Hematopoietic multipotent progenitor cell treated with erythropoietin and hydrocortisone succinate and interleukin-3 and kit ligand, for 17 days (in vitro differentiated cells): Measurements from ENCODE around the gene ESYT2.

Experiments
- DNase-seq: peaks from one replicate; pipeline ENCODE4 v3.0.0-alpha.2; 2015; ENCODE audit warnings: low spot score

ESYT2 gene

DNA sequence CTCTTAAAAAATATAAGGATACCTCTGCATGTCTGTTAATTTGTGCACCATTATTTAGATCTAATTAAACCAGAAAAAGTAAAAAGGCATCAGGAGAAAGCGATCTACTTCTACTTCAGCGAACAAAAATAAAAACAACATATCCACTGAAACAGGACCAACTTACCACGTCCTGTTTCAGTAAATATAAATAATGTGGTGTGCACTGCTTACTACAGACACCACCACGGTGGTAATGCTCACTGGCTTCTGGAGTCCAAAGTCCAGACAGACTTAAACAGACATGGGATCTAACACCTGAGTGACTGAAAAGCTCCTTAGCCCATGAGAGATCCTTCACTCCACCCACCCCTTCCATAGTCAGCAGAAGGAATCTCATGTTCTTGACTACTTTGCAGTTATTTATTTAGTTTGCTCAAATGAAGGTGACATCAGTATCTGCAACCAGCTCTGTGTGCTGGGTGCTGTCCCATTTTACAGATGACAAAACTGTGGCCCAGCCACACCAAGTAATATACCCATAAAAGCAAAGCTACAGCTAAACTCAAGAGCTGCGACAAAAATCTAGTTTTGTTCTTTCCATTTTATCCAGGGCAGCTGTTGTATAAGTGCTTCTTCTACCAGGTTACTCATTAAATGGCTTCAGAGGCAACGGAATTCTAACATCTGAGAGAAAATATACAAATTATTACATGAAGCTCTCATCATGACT, 62.6 kb downstream of the ESYT2 start:
- DNase-seq, result no peak

DNA sequence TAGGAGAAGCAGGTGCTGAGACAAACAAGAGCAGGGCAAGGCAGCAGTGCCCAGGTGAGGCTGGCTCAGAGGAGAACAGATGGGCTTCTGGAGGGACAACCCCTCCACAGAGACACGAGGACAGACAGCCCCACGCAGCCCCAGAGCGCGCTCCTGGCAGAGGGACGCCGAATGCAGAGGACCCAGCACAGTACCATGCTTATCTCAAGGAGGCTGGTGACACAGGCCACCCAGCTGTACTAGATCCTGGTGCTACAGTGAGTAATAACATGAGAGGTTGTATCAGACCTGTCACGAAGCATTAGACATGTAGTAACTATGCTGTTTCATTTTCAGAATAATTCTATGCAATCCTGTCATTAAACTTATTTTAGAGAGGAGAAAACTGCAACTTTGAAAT, 64.3 kb downstream of the ESYT2 start:
- DNase-seq, result no peak

DNA sequence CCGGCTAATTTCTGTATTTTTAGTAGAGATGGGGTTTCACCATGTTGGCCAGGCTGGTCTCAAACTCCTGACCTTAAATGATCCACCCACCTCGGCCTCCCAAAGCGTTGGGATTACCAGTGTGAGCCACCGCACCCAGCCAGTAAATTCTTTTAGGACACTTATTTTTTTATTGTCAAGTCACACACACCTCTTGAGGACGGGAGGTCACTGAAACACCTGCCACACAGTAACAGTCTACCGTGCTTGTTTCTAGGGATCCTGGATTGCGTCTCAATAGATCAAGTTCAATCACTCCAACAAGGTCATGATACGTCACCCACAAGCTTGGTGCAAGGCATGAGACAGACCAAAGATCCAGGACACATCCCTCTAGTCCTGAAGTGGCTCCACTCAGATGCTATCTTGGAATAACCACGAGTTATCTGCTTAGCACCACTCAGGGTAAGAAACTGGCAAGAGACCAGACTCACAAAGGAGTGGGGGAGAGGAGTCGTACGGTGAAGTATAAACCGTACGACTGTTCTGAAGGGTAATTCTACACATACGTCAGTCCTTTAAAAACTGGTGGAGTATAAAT, 65.8 kb downstream of the ESYT2 start:
- DNase-seq, result no peak

DNA sequence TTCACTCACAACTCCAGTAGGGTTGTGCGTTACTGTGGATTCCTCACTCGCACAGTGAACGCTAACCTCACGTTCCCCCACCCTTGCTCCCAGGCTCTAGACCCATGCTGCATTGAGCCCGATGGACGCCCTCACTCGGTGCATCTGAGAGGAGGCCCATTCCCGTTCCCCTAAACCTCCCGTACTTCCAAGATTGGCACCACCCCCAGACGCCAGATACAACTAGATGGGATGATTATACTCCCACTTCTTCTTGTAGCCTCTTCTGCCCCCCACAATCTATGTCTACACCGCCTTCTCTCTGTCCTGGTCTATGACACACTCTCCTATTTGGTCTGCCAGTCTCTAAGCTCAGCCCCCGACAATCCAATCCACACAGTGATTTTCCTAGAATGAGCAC, 67.4 kb downstream of the ESYT2 start:
- DNase-seq, result no peak

DNA sequence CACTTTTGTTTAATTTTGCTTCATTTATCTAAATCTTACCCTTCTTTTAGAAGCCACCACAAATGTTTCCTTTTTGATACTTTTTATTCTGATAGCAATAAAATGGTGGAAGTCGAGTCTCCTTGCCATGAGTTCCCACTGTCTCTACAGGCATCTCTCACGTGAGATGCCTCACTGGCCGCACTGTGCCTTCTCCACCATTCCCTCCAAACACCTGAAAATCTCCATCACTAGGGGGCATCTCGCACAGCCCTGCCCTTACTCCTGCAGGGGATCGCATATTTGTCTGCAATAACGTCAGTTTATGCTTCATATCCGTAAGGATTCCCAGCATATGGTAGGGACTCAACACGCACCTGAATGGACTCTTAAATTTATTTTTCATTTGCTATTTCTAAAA, 68.4 kb downstream of the ESYT2 start:
- DNase-seq, result no peak

DNA sequence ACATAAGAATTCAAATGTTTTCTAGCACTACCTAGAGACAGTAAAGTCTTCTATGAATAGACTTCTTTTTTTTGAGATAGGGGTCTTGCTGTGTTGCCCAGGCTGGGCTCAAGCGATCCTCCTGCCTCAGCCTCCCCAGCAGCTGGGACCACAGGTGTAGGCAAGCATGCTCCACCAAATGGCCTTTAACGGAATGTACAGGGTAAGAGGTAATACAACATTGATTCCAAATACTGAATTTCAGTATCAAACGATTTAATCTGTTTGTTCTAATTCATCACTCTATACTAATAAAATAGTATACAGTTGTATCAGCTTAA, 68.9 kb downstream of the ESYT2 start:
- DNase-seq, result no peak

DNA sequence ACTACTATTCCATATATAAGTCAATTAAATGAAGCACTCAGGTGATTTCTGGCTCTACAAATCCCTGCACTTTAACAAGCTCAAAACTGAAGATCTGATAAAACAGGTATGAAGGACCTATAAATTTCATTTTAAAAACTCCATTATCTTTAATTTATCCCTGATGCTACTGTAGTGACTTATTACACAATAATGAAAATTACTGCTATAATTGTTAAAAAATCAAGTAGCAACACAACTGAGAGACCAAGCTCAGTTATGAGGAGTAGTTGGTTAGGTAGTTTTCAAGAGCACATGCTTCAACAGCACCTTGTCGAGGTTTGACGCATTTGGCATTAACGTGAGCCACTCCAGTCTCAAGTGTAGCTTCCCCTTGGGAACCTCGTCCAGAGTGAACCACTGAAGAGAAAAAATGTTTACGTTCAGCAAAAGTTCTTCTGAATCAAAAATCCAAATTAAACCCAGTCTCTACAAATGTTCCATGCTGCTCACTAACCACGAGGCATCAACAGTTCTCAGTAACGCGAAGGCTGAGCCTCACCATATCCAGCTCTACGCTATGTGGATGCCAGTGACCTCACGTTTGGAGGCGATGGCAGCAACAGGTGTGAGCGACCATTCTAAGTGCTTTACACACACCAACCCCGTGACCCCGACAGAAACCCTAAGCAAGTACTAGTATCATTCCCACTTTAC, 69.4 kb downstream of the ESYT2 start:
- DNase-seq, result no peak

DNA sequence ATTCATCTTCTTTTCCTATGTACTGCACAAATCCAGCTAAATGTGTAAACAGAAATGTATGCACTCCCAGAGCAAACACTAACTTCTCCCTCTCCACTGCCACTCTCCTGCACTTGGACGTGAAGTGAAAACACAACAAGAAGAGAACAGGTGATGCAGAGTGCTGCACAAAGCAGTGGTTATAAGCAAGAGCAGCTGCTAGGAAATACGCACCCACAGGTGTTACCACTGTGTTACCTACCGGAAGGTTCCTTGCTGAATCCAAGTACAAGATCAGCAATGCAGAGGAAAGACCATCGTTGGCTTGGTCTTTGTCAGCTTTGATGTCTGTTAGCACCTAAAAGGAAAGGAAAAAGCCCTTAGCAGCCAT, 70.1 kb downstream of the ESYT2 start:
- DNase-seq, result no peak

DNA sequence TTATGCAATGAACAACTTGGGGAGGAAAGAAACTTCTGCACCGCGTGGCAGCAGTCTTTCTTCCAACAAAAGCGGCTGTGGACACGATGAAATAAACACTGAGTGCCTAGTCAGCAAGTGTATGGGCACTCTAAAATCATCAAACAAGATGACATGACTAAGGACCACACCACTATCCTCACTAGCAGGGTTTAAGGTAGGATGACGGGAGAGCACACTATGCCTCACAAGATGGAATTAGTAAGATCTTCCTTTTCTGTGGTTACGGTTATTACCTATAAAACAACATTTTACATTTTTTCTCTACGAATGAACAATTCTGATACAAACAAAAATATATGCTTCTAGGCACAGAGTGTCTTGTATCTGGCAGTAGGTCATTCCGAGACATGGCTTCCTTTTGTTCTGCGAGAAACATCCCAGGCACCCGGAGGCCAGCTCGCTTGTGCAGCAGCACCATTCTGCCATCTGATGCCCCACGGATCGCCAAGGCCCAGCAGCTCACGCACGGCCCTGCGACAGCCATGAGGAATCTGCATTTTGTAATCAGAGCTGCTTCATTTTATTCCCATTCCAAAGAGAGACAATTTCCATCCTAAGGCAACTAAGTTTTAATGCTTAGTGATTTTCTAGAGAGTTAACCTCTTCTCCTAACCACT, 70.6 kb downstream of the ESYT2 start:
- no peak for DNase-seq

DNA sequence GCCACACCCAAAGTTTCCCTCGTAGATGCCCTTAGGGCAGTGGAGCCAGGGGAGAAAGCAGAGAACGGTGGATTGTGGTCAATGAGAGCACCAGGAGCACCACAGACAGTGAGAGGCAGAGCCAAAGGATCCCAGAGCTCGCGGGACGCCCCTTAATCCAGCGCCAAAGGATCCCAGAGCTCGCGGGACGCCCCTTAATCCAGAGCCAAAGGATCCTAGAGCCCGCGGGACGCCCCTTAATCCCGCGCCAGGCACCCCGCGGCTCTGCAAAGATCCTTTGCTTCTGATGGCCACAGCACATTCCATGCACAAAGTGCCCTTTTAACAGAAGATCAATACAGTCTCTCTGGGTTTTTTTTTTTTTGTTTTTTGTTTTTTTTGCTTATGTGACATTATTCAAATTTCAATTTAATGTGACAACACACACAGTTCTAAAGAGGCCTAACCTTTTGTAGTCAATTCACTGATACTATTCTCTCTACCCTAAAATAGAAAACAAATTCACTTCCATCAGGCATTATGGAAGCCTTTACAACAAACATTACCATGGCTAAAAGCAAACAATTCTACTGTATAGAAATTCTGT, 71.8 kb downstream of the ESYT2 start:
- DNase-seq, result no peak

DNA sequence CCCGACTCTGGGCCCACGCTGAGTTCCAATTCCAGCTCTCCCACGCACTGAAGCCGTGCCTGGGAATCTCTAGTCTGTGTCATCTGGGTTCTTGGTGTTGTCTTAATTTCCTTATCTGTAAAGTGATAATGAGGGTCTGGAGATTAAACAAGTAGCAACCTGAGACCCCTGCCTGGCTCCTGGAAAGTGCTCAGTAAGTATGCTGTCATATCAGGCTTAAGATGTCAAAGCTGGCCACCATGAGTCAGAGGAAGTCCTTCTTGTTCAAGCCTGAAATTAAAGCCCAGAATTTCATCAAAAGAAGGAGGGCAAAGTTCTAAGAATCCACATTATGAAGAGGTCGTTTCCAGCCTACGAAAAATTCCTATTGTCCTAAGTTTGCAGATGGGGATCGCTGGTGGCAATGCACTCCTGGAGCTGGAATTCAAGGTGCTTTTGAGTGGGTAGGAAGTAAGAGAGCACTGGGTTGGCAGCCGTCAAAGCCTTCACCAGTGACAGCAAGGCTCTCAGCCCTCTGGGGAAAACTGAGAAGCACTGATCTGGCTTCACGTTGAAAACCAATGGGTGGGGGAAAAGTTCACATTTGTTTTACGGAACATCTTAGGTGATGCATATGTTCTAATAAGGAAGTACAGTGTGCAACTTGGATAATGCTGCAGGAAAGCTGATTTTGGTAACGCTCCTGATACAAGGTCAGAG, 74.4 kb downstream of the ESYT2 start:
- no peak for DNase-seq

DNA sequence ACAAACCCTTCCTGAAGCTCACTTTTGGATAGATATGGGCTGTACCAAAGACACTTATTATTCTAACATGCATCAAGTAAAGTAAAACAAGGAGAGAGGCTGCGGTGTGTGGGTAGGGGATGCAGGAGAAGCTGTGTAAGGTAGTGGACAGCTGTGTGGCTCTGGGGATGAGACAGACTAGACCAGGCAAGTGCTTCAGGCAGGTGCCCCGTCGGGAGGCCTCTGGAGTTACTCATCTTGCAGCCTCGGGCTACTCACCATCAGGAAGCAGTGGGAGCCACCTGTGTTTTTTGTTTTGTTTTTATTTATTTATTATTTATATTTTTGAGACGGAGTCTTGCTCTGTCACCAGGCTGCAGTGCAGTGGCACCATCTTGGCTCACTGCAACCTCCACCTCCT, 75.4 kb downstream of the ESYT2 start:
- no peak for DNase-seq

DNA sequence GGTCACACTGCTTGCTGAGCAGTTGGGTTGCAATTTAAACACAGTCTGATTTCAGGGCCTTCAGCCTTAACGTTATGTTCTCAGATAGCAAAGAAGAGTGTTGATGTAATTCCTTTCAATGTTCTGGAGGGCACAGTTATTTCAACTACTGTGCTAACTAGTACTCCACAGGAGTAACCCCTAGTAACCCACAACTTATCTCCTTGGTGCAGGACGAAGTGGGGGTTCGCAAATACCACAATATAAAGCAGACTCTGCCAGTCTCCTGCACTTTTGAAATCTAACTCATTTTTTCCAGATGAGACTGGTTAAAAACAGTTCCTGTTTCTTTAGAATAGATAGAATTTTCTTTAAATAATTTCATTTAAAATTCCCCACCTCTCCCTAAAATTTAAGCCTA, 77.6 kb downstream of the ESYT2 start:
- DNase-seq, result no peak

DNA sequence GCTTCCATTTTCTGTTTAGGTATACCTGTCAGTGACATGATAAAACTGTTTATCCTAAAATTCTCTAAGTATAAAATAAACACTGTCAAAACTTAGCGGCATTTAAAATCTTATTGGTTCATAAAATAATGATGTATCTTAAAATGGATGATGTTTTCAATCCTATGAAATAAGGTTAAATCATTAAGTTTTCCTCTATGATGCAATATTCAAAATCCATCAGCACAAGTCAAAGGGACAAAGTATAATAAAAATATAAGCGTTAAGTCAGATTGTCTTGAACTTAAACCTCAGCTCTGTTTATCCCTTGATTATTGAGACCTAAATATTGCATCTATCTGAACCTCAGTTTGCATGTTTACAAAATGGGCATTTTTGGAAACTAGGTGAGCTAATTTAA, 78.1 kb downstream of the ESYT2 start:
- no peak for DNase-seq

DNA sequence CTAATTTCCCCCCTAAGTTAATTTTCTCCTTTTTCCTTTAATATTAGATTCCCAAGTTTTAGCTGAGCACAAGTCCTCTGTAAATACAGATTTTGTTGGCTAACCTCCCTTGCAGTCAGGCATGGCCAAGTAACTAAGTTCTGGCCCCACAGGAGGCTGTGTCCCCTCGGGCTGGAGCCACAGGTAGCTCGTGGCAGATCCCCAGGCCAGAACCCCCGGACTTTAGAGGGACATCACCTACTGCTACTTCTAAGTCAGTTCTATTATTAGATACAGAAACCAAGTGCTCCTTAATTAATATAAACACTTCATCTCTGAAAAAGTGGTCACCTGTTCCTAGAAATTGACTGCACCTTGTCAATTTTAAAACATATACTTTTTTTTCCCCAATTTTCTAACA, 78.6 kb downstream of the ESYT2 start:
- DNase-seq, result no peak

DNA sequence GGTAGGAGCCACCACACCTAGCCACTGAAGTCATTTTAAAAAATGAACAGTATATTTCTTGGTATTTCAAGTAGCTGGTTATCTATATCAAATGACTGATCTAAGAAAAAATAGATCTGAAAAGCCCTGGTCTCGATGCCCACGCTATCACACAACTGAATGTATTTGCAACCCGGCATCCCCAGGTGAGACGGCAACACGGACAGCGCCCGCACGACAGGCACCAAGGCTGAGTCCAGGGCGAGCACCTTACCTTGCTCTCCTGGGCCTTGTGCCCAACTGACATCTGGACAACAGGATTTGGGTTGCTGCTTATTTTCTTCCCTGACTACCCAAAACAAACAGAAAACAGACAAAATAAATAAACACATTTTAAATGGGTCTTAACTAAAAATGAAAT, 79.9 kb downstream of the ESYT2 start:
- DNase-seq, result no peak

DNA sequence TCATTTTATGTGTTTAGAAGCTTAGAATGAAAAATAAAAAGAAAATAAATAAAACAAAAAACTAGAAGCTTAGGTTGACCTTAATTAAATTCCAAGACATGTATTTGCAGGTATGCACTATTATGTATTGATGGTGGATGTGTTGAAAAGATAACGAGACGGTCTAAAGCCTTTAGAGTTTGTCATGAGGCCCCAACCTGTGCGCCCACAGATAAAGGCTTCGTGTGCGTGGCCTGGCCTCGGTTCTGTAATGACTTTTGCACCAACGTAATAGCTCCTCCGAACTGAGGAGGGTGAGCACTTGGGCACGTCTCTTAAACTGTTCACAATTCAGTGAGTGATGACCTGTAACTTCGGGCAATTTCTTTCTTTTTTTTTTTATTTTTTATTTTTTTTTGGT, 81.0 kb downstream of the ESYT2 start:
- DNase-seq, result no peak

DNA sequence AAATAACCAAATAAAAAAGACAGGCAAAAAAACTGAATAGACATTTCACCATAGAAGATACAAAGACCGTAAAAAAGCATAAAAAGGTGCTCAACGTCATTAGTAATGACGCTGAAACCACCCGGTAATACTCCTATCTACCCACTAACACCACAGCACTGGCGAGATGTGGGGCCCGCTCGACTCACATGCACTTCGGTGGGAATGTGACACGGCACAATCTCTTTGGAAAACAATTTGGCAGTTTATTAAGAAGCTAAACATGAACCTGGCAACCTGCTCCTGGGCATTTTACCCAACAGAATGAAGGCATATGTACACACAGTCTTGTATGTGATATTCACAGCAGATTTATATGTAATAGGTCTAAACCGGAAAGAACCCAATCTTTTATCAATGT, 81.9 kb downstream of the ESYT2 start:
- no peak for DNase-seq

DNA sequence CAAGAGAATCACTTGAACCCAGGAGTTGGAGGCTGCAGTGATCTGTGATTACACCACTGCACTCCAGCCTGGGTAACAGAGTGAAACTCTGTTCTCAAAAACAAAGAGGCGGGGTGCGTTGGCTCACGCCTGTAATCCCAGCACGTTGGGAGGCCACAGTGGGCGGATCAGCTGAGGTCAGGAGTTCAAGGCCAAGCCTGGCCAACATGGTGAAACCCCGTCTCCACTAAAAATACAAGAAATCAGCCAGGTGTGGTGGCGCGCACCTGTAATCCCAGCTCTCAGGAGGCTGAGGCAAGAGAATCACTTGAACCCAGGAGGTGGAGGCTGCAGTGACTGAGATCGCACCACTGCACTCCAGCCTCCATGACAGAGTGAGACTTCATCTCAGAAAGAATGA, 82.4 kb downstream of the ESYT2 start:
- DNase-seq, result no peak

DNA sequence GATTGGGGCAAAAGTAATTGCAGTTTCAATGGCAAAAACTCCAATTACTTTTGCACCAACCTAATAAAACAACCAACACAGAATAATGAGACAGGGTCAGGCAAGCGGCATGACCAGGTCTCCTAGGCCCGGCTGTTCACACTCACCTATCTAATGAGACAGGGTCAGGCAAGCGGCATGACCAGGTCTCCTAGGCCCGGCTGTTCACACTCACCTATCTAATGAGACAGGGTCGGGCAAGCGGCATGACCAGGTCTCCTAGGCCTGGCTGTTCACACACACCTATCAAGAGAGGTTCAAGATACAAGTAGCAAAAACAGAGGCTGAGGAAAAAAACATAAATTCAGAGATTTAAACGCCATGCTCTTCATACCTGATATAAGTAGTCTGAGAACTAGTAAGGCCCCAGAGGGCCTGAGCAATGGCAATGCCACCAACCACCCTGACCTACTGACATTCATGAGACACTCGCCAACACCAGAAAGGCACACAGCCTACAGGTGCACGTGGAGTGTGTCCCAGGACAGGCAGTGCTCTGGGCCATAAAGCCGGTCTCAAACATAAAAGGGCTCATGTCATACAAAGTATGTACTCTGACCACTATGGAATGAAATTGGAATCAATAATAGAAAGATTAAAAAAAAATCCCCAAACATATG, 84.1 kb downstream of the ESYT2 start:
- no peak for DNase-seq

DNA sequence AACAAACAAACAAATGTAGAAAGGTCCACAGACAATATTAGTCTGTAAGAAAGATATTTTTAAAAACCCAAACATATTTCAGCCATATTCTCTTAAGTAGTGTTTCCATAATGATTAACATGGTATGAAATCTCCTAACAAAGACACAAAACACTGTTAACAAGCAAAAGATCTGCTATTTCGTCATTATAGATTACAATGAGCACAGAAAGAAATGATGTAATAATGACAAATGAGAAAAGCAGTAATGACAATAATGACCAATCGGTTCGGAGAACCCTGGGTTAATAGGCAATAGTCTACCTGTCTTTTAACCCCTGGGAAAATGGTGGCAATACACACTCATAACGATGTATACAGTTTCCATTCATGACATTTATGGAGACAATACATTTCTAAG, 85.2 kb downstream of the ESYT2 start:
- DNase-seq, result no peak

DNA sequence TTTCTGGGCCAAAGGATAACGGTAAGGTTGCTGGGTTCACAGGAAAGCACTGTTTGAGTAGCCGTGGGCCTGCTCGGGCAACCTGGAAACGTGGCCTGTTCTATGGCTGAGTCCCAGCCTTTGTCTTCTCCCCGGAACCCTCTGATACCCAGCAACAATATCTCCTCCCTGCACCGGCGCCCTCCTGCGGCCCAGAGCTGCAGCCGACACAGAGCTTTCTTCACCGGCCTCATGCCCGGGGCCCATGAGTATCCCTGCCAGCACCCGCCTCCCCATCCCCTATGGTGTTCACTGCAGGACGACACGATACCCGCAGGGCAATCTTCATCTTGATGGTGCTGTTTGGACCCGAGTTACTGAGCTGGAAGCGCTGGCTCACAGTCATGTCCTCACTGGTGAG, 86.1 kb downstream of the ESYT2 start:
- DNase-seq, result no peak
